ENCODE data around the gene ZKSCAN2.

ZKSCAN2 gene

GRCh38 chr16:25222959-25223358, 34.7 kb downstream of the ZKSCAN2 start:
- in situ Hi-C loops (cut with HindIII; ENCODE audit: low pct_ligation_motif_present, low sequenced_read_pairs): no loop called here
- TF ChIP-seq CTCF (IDR thresholded peaks at IDR 0.05; ENCODE audit: low read depth, low read length, missing control alignments): no peak
- Histone ChIP-seq H3K27ac (no peak overlapping the region), H3K4me3 (ENCODE audit: low read depth, low read length) (no peak overlapping the region), H3K36me3 (replicated peaks) (no peaks in the 10 kb centered on the region), H3K27me3 (replicated peaks) (no peaks in the 10 kb centered on the region)
- DNase-seq: no peak

GRCh38 chr16:25219070-25219737, 38.4 kb downstream of the ZKSCAN2 start:
- Histone ChIP-seq H3K36me3 (replicated peaks) (no peaks in the 10 kb centered on the region), H3K27me3 (replicated peaks) (no peaks in the 10 kb centered on the region), H3K4me3 (ENCODE audit: low read depth, low read length) (no peak overlapping the region), H3K27ac (no peak overlapping the region)
- no peak for TF ChIP-seq CTCF (IDR thresholded peaks at IDR 0.05; ENCODE audit: low read depth, low read length, missing control alignments)
- no peak for DNase-seq
- in situ Hi-C loops (cut with HindIII; ENCODE audit: low pct_ligation_motif_present, low sequenced_read_pairs): no loop called here

GRCh38 chr16:25217921-25218320, 39.7 kb downstream of the ZKSCAN2 start:
- DNase-seq: no peak
- no peak for TF ChIP-seq CTCF (IDR thresholded peaks at IDR 0.05; ENCODE audit: low read depth, low read length, missing control alignments)

GRCh38 chr16:25217112-25217511, 40.5 kb downstream of the ZKSCAN2 start:
- no peak for TF ChIP-seq CTCF (IDR thresholded peaks at IDR 0.05; ENCODE audit: low read depth, low read length, missing control alignments)
- Histone ChIP-seq H3K27me3 (replicated peaks) (no peaks in the 10 kb centered on the region), H3K4me3 (ENCODE audit: low read depth, low read length) (no peak overlapping the region), H3K27ac (no peak overlapping the region), H3K36me3 (replicated peaks) (no peaks in the 10 kb centered on the region)
- no peak for DNase-seq
- in situ Hi-C loops (cut with HindIII; ENCODE audit: low pct_ligation_motif_present, low sequenced_read_pairs): no loop called here

More at GRCh38 chr16:25217921-25218320, 39.7 kb downstream of the ZKSCAN2 start:
- no peak overlapping the region for H3K27ac ChIP-seq
- no peaks in the 10 kb centered on the region for H3K36me3 ChIP-seq (replicated peaks)
- in situ Hi-C loops (cut with HindIII; ENCODE audit: low pct_ligation_motif_present, low sequenced_read_pairs): no loop called here
- H3K27me3 ChIP-seq (replicated peaks): no peaks in the 10 kb centered on the region
- no peak overlapping the region for H3K4me3 ChIP-seq (ENCODE audit: low read depth, low read length)

- DNase-seq: no peak
- no peak overlapping the region for H3K27ac ChIP-seq
These were observed 43.8 kb downstream of the ZKSCAN2 start for GRCh38 chr16:25213709-25214397.

More at GRCh38 chr16:25213709-25214397, 43.8 kb downstream of the ZKSCAN2 start:
- no peaks in the 10 kb centered on the region for H3K36me3 ChIP-seq (replicated peaks)
- no peak for TF ChIP-seq CTCF (IDR thresholded peaks at IDR 0.05; ENCODE audit: low read depth, low read length, missing control alignments)
- no peaks in the 10 kb centered on the region for H3K27me3 ChIP-seq (replicated peaks)
- in situ Hi-C loops (cut with HindIII; ENCODE audit: low pct_ligation_motif_present, low sequenced_read_pairs): no loop called here
- no peak overlapping the region for H3K4me3 ChIP-seq (ENCODE audit: low read depth, low read length)

Data from brain microvascular endothelial cell (primary cell).